ENCODE results near the gene ACVR1. TPM values are rescaled to one million over a fixed set of nuclear protein-coding genes. Genes with fewer than 3 reads are reported as not detected.
A peak's percentile ranks its signal among the peaks of the same experiment; 100 is the strongest.

Gene ACVR1
- total RNA-seq, 1 donor from 2014 or later: 14.3 TPM

DNA sequence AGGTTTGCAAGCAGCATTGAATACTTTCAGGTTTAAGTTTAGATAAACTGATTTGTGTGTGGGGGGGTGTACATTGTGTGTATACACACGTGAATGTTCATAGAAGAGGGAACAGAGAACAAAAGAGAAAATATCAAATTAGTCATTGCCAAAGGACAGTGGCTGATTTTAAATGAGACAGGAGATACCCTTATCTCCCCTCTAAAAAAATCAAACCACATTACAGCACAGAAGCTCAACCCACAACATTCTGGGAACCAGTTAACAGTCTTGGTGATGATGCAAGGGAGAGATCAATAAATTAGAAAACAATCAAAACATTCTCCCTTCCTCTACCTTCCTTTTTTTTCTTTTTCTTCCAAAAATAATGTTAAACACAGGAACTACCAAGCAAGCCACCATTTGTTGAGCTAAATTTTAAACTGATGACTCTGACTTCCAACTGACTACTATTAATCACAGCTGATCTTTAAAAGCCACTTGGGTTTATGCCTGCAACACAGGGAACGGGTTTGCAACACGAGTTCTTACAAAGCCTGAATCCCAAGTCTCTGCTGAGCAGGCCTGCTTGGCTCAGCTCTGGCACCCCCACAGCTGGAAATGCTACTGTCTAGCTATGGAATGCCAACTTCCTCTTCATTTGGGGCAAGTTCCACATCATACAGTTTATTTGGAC is 128.3 kb downstream of the ACVR1 start:
- Mint-ChIP-seq H3K4me1 (ENCODE audit: unreplicated experiment) (peaks cover 16% of the 10 kb centered on the region), H3K4me3 (peak overlapping the region; percentile 48), H3K9me3 (no peaks in the 10 kb centered on the region), H3K27ac (no peak overlapping the region), H3K27me3 (no peaks in the 10 kb centered on the region), H3K36me3 (peaks cover 25% of the 10 kb centered on the region)
- no peak for DNase-seq (ENCODE audit: extremely low spot score, unreplicated experiment)
- TF ChIP-seq, protein P1, sequence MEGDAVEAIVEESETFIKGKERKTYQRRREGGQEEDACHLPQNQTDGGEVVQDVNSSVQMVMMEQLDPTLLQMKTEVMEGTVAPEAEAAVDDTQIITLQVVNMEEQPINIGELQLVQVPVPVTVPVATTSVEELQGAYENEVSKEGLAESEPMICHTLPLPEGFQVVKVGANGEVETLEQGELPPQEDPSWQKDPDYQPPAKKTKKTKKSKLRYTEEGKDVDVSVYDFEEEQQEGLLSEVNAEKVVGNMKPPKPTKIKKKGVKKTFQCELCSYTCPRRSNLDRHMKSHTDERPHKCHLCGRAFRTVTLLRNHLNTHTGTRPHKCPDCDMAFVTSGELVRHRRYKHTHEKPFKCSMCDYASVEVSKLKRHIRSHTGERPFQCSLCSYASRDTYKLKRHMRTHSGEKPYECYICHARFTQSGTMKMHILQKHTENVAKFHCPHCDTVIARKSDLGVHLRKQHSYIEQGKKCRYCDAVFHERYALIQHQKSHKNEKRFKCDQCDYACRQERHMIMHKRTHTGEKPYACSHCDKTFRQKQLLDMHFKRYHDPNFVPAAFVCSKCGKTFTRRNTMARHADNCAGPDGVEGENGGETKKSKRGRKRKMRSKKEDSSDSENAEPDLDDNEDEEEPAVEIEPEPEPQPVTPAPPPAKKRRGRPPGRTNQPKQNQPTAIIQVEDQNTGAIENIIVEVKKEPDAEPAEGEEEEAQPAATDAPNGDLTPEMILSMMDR (conservative IDR thresholded peaks at IDR 0.05): no peak

DNA sequence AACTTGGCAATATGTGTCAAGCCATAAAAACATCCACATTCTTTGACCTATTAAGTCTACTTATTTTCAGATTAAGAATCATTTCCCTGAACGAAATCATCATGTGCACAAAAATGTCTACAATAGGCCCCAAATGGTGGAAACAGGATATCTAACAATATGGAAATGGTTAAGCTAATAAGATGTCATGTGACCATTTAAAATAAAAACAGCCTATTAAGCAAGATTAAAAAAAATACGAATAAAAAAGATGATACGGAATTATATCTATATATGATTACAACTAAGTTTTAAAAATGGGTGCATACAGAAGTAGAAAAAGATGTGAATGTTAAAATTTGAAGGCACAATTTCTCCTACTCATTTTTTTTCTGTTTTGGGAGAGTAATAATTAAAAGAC is 128.8 kb downstream of the ACVR1 start:
- TF ChIP-seq, protein P1 (conservative IDR thresholded peaks at IDR 0.05): no peak
- no peaks in the 10 kb centered on the region for H3K9me3 Mint-ChIP-seq
- no peaks in the 10 kb centered on the region for H3K27me3 Mint-ChIP-seq
- no peak for DNase-seq (ENCODE audit: extremely low spot score, unreplicated experiment)
- peaks cover 16% of the 10 kb centered on the region for H3K4me1 Mint-ChIP-seq (ENCODE audit: unreplicated experiment)
- peak overlapping the region; percentile 48 for H3K4me3 Mint-ChIP-seq
- peaks cover 19% of the 10 kb centered on the region for H3K36me3 Mint-ChIP-seq
- H3K27ac Mint-ChIP-seq: no peak overlapping the region

DNA sequence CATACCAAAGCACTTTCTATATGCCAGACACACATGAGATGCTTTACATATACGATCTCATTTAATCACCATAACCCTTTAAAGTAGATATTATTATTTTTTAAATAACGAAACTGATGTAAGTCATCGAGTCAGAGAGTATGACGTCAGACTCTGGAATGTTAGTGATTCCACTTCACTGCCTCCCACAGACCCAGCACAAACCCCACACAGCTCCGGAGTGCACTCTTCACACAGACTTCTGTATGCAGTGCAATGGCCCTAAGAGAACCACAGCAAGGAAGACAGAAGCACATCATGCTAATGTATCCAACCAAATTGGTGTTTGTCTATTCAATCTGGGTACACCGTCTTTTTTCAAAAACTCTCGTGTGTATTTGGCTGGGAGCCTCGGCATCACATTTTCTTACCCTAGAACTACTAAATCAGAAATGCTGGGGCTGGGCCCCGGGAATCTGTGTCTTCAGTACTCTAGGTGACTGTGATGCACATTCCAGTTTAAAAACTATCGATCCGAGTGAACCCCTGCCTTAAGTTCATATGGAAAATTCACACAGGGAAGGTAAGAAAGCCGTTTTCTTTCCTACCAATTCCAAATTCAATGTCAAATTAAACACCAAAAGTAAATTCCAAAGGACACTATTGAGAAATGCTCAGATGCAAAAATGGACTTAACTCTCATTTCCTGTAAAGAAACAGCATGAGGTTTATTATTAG is 129.7 kb downstream of the ACVR1 start:
- DNase-seq (ENCODE audit: extremely low spot score, unreplicated experiment): no peak
- Mint-ChIP-seq H3K4me1 (ENCODE audit: unreplicated experiment) (peaks cover 16% of the 10 kb centered on the region), H3K4me3 (no peak overlapping the region), H3K9me3 (no peaks in the 10 kb centered on the region), H3K27me3 (no peaks in the 10 kb centered on the region), H3K36me3 (peaks cover 15% of the 10 kb centered on the region), H3K27ac (no peak overlapping the region)
- TF ChIP-seq, protein P1 (conservative IDR thresholded peaks at IDR 0.05): no peak

DNA sequence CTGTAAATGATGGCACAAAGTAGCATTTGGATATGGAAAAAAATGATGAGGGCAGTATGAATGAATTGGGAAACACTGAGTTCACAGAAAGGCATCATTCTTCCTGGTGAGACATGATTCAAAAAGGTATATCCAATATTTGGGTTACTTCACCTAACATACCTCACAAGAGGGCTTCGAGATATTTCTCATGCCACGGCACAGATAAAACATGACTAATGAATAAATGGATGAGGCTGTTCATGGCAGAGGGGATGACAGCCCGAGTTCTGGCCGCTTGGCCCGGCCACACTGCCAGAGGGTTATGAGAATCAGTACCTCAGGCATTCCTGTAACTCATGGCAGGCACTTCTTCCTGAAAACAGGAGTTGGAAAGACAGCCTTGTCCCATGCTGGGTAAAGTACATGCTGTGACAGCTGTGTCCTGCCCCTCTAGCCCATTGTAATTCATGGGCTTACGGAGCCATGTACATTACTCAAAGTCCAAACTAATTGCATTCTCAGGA is 131.5 kb downstream of the ACVR1 start:
- Mint-ChIP-seq H3K36me3 (peaks cover 5% of the 10 kb centered on the region), H3K4me3 (no peak overlapping the region), H3K9me3 (no peaks in the 10 kb centered on the region), H3K27ac (no peak overlapping the region), H3K4me1 (ENCODE audit: unreplicated experiment) (peaks cover 16% of the 10 kb centered on the region), H3K27me3 (no peaks in the 10 kb centered on the region)
- DNase-seq (ENCODE audit: extremely low spot score, unreplicated experiment): no peak
- TF ChIP-seq, protein P1 (conservative IDR thresholded peaks at IDR 0.05): no peak

DNA sequence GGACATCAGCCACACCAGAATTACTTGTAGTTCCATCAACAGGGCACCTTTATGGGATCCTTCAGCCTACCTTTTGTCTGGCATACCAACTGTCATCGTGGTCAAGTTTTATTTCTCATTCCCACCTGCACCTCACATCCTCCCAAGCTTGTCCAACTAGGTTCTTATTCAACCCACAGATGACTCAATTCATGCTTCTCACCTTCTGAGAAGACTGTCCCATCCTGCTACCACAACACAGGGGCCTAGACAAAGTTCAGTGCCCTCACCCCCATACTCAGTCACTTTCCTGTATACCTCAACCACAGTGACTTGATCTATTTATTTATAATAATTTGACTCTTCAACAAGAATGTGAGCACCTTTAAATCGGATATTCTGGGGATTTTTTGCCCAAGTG is 133.1 kb downstream of the ACVR1 start:
- no peak for DNase-seq (ENCODE audit: extremely low spot score, unreplicated experiment)
- TF ChIP-seq, protein P1 (conservative IDR thresholded peaks at IDR 0.05): no peak
- Mint-ChIP-seq H3K27ac (no peak overlapping the region), H3K27me3 (no peaks in the 10 kb centered on the region), H3K4me1 (ENCODE audit: unreplicated experiment) (peaks cover 12% of the 10 kb centered on the region), H3K9me3 (no peaks in the 10 kb centered on the region), H3K4me3 (no peak overlapping the region), H3K36me3 (peaks cover 5% of the 10 kb centered on the region)

Measured in type B pancreatic cell (in vitro differentiated cells).